Measurements from ENCODE around the gene TLR5. TPM values are rescaled to one million over a fixed set of nuclear protein-coding genes. Genes with fewer than 3 reads are reported as not detected.

The TLR5 gene
- total RNA-seq, 4 donors from 2014 or later: 2.8 to 8.3 (median 6.1) TPM

DNA sequence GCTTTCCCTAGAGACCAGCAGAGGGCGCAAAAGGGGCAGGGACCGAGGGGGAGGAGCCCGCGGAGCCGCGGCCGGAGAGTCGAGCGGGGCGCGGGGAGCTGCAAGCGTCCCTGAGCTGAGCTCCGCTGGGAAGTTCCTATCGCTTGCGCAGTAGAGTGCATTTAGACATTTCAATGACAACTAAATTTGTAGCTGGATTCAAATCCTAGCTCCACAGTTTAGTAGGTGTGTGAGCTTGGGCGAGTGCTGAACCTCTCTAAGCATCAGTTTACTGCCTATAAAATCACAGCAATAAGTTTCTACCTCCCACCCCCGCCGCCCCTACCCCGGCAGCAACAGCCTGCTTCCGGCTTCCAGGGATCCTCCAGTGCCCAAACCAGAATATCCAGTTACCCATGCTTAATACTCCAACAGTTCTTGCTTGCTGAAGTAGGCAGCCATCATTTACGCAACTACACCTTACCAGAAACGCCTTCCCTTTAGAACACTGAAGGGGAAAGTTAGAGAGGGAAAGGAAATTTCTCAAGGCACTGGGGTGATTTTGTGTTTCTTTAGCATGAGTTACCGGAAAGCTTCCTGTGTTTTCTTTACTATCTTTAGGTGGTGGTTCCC lies 9.1 kb downstream of the TLR5 start:
- TF ChIP-seq, protein P1, sequence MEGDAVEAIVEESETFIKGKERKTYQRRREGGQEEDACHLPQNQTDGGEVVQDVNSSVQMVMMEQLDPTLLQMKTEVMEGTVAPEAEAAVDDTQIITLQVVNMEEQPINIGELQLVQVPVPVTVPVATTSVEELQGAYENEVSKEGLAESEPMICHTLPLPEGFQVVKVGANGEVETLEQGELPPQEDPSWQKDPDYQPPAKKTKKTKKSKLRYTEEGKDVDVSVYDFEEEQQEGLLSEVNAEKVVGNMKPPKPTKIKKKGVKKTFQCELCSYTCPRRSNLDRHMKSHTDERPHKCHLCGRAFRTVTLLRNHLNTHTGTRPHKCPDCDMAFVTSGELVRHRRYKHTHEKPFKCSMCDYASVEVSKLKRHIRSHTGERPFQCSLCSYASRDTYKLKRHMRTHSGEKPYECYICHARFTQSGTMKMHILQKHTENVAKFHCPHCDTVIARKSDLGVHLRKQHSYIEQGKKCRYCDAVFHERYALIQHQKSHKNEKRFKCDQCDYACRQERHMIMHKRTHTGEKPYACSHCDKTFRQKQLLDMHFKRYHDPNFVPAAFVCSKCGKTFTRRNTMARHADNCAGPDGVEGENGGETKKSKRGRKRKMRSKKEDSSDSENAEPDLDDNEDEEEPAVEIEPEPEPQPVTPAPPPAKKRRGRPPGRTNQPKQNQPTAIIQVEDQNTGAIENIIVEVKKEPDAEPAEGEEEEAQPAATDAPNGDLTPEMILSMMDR (IDR thresholded peaks at IDR 0.05): peak; percentile 92 to 98 (median 95)
- TF ChIP-seq POLR2A (IDR thresholded peaks at IDR 0.05; ENCODE audit: low read depth): no peak
- no peak for TF ChIP-seq EP300 (IDR thresholded peaks at IDR 0.05)
- peak; percentile 11 to 49 for TF ChIP-seq POLR2AphosphoS5 (IDR thresholded peaks at IDR 0.05)
- Histone ChIP-seq H3K4me3 (peak overlapping the region; percentile 38 to 61 (median 43)), H3K27ac (replicated peaks in 1 of 4) (peak overlapping the region; percentile 58 to 80 (median 72)), H3K4me1 (peaks cover 20 to 60% (median 57%) of the 10 kb centered on the region in 4 donors), H3K36me3 (no peaks in the 10 kb centered on the region), H3K9me3 (no peaks in the 10 kb centered on the region), H3K27me3 (no peaks in the 10 kb centered on the region)
- intact Hi-C loops (cut with DNase I): loop anchor here (5.0 to 10.0 kb wide), 2 partner anchors 231 to 553 kb away; partner anchors contain the start of gene SUSD4
- DNase-seq (ENCODE audit: extremely low spot score): no peak
- WGBS: 10% methylated on average over 14 of the region's 23 CpGs

DNA sequence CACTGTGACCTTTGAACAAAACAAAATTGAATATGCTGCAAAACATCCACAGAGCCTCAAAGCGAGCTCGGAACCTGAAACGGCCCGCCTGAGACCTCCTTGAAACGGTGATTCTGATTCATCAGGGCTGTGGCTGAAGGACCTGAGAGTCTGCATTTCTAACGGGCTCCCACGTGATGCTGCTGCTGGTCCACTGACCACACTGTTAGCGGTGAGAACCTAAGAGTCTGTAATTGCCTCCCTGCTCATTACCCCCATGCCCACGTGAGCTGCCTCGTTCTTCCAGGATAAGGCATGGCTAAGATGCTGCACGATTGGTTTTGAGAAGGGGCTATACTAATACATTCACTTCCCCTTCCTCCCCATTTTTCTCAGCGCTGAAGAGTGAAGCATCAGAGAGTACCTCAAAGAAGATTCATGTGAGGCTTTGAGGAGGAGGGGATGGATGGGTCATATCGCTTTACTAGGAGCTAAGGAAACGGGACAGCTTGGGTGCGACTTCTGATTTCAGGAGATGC lies 9.7 kb downstream of the TLR5 start:
- DNase-seq (ENCODE audit: extremely low spot score): no peak
- intact Hi-C loops (cut with DNase I): loop anchor here (5.0 to 10.0 kb wide), 2 partner anchors 231 to 554 kb away; partner anchors contain the start of gene SUSD4
- WGBS: 37% methylated on average over 11 of the region's 15 CpGs
- no peaks in the 10 kb centered on the region for H3K36me3 ChIP-seq
- H3K4me1 ChIP-seq: peaks cover 20 to 64% (median 60%) of the 10 kb centered on the region in 4 donors
- H3K4me3 ChIP-seq: peak overlapping the region; percentile 38 to 61 (median 43)
- peak overlapping the region in 1 of 4 donors; percentile 79 for H3K27ac ChIP-seq (replicated peaks in 1 of 4)
- no peaks in the 10 kb centered on the region for H3K9me3 ChIP-seq
- no peaks in the 10 kb centered on the region for H3K27me3 ChIP-seq
- TF ChIP-seq, protein P1 (IDR thresholded peaks at IDR 0.05): no peak
- no peak for TF ChIP-seq POLR2AphosphoS5 (IDR thresholded peaks at IDR 0.05)
- TF ChIP-seq POLR2A (IDR thresholded peaks at IDR 0.05; ENCODE audit: low read depth): no peak
- no peak for TF ChIP-seq EP300 (IDR thresholded peaks at IDR 0.05)

DNA sequence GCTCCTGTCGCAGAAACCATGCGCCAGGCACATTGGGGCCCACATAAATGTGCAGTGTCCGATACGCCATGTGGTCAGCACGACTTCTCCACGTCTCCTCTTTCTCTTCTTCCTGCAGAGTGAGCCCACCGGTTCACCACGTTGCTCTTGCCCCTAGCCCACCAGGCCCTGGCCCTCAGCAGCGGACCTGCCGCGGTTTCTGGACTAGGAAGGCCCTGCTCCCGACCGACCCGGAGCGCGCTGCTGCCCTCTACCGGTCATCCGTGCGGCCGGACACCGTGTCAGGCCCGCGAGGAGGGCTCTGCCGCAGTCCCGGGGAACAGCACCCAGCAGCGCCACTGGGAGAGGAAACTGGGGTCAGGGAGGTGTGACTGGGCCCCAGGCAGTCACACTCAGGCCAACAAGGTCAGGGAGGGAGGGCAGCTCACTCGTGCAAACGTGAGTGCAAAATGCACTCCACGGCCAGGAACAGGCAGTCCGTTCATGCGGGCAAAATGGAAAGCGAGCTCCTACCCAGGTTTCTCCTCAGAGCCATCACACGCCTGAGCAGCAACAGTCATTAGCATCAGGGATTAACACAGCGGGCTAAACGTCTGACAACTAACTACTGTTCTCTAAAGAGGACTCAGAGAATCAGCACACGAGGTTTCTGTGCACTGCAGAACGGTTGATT lies 13.7 kb downstream of the TLR5 start:
- no peak for DNase-seq (ENCODE audit: extremely low spot score)
- Histone ChIP-seq H3K4me3 (peak overlapping the region in 3 of 4 donors; percentile 31 to 41 (median 35)), H3K27ac (replicated peaks in 1 of 4) (no peak overlapping the region), H3K36me3 (no peaks in the 10 kb centered on the region), H3K9me3 (no peaks in the 10 kb centered on the region), H3K4me1 (peaks cover 6 to 27% (median 21%) of the 10 kb centered on the region in 4 donors), H3K27me3 (no peaks in the 10 kb centered on the region)
- intact Hi-C loops (cut with DNase I): no loop called here
- 30% methylated on average over 34 of the region's 37 CpGs for WGBS
- TF ChIP-seq, protein P1 (IDR thresholded peaks at IDR 0.05): peak; percentile 65 to 98 (median 75)
- TF ChIP-seq POLR2A (IDR thresholded peaks at IDR 0.05; ENCODE audit: low read depth) (no peak), POLR2AphosphoS5 (IDR thresholded peaks at IDR 0.05) (peak in 1 of 2 donors; percentile 19)

DNA sequence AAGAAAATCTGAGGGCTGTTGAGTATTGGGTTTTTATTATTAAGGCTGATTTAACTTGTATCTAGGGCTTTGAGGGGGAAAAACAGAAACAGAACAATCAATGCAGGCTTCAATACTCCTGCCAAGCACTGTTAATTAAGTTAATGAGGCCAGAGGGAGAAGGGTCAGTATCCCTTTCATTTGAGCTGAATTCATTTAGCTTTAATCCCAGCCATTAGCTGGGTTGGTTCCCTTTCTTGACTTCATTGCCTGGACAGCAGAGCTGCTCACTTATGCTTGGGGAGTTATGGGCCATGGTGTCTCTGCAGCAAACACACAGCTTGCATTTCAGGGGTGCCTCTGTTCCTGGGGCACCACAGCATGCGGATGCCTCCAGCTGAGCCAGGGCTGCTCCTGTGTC lies 16.3 kb downstream of the TLR5 start:
- no peak for DNase-seq (ENCODE audit: extremely low spot score)
- intact Hi-C loops (cut with DNase I): no loop called here
- Histone ChIP-seq H3K4me3 (no peak overlapping the region), H3K27me3 (no peaks in the 10 kb centered on the region), H3K9me3 (no peaks in the 10 kb centered on the region), H3K36me3 (no peaks in the 10 kb centered on the region), H3K27ac (replicated peaks in 1 of 4) (no peak overlapping the region), H3K4me1 (peaks cover 4 to 22% (median 17%) of the 10 kb centered on the region in 4 donors)
- no CpG with 5 or more reads among the region's 1 CpG for WGBS
- TF ChIP-seq POLR2AphosphoS5 (IDR thresholded peaks at IDR 0.05) (no peak), POLR2A (IDR thresholded peaks at IDR 0.05; ENCODE audit: low read depth) (no peak), EP300 (IDR thresholded peaks at IDR 0.05) (no peak)
- TF ChIP-seq, protein P1 (IDR thresholded peaks at IDR 0.05): no peak
